Natural killer cell treated with Interleukin-12 subunit alpha and Interleukin-12 subunit beta and Interleukin-15 and Interleukin-18, amount 100 ng/mL, for 72 hours (primary cell): ENCODE results near the gene QSOX2. TPM values are rescaled to one million over a fixed set of nuclear protein-coding genes. Genes with fewer than 3 reads are reported as not detected.

ENCODE experiments used
- ATAC-seq, 2 donors: fragments of 150-1000 bp; cut with Tn5 transposase in 1 of 2; sonication (Bioruptor Pico), chemical (Tn5 transposase) in 1 of 2; 2 replicates each; pipeline ENCODE4 v1.10.0; 2021
- DNase-seq: peaks from one replicate; pipeline ENCODE4 v3.0.0; 2022; ENCODE audit warnings: low spot score
- H3K27ac Mint-ChIP-seq, 2 donors: 1 replicate in 1 of 2; 2 replicates in 1 of 2; pipeline ENCODE4 v1.8.0; 2022; ENCODE audit warnings: mixed read lengths in 2 of 2, mild to moderate bottlenecking in 1 of 2, moderate library complexity in 1 of 2
- H3K27me3 Mint-ChIP-seq, 2 donors: 1 replicate in 1 of 2; 2 replicates in 1 of 2; pipeline ENCODE4 v1.8.0; 2022; ENCODE audit warnings: mixed read lengths in 2 of 2
- H3K36me3 Mint-ChIP-seq: one replicate; pipeline ENCODE4 v1.8.0; 2022; ENCODE audit warnings: mixed read lengths
- H3K4me1 Mint-ChIP-seq, 2 donors: 1 replicate in 1 of 2; 2 replicates in 1 of 2; pipeline ENCODE4 v1.8.0; 2022; ENCODE audit warnings: low read depth in 2 of 2, mixed read lengths in 2 of 2, mild to moderate bottlenecking in 1 of 2
- H3K4me3 Mint-ChIP-seq: one replicate; pipeline ENCODE4 v1.8.0; 2022; ENCODE audit warnings: mixed read lengths
- H3K9me3 Mint-ChIP-seq: 2 replicates; pipeline ENCODE4 v1.8.0; 2022; ENCODE audit warnings: mixed read lengths
- total RNA-seq, 2 donors: library from RNA; stranded (reverse); gene quantifications; one replicate each; pipeline ENCODE4 v1.2.3, GENCODE V29; 2022

The QSOX2 gene
- total RNA-seq, 2 donors from 2014 or later, result 16.4 to 27.3 TPM

DNA sequence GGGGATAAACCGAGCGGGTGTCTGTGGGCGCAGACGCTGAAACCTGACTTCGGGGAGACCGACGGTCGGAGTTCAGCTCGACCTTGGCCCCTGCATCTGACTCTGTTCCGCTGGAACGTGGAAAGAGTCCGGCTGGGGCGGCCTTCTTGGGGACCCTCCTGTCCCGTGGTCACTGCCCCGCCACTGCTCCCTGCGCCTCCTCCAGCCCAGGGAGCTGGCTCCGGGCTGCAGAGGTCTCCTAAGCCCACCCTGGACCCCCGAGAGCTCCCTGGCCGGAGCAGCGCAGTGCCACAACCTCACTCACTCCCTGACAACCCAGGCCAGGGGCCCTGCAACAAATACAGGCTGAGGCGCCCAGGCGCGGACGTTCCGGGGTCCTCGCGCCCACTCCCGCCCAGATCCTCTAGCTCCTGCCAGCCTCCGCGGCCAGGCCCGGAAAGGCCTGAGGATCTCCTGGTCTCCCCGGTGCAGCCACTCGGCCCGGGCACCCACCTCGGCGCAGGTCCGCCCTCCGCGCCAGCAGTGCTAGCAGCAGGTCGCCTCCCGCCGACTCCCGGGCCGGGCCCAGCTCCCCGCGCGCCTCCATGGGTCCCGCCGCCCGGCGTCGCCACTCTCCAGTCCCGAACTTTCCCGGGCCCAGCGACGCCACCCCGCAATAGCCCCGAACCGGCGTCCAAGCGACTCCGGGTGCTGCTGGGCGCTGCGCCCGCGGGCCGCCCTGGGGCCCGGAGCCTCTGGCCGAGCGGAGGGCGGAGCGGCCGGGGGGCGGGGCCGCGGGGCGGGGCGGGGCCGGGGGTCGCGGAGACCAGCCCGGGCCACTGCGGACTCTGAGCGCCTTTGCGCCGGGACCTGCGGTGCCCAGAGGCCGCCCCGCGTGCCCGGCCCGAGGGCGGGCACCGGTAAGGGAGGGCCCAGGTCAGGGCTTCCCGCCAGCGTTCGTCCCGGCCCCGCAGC is 42.9 kb downstream of the QSOX2 start:
- Mint-ChIP-seq H3K36me3 (no peaks in the 10 kb centered on the region), H3K4me1 (peaks cover 3 to 8% of the 10 kb centered on the region in 2 donors), H3K9me3 (no peaks in the 10 kb centered on the region), H3K27ac (no peak overlapping the region), H3K27me3 (peaks cover 0 to 9% of the 10 kb centered on the region in 2 donors), H3K4me3 (no peak overlapping the region)
- DNase-seq, result no peak
- no peak for ATAC-seq

DNA sequence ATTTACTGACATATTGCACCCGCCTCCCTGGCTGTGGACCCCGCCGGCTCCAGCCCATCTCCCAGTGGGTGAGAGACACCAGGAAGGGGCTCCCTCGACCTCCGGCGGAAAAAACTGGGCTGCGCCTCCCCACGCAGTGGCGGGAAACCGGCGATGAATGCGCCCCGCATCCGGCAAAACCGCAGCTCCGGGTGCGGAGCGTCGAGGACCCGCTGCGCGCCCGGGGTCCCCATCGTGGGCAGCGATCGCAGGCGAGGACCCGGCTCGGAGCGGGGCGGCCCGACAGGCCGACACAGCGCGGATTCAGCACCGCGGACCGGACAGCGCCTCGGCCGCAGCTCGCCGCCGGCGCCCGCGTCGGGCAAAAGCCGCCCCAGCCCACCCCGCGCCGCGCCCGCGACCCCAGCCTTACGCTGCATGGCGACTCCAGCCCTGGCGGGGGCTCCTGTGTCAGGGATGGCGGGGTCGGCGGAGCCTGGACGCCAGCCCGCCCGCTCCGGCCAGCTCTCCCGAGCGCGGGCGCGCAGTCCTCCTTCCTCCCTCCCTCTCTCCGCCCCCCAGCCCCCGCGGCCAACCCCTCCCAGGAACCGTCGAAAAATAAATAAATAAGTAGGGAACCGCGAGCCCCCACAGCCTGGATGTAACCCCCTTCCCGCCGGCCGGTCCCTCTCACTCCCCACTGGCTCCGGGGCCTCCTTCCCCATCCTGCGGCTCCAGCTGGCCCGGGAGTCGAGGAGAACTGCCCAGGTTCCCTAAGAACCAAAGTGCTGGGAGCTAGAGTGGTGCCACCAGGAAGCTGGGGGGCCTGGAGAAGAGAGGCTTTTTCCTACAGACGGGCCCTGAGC is 43.8 kb downstream of the QSOX2 start:
- ATAC-seq, result no peak

GRCh38 chr9:136201174-136201573 is 44.4 kb downstream of the QSOX2 start:
- no peak overlapping the region for H3K27ac Mint-ChIP-seq
- DNase-seq (no peak), ATAC-seq (no peak)
- no peaks in the 10 kb centered on the region for H3K36me3 Mint-ChIP-seq
- peaks cover 7 to 17% of the 10 kb centered on the region in 2 donors for H3K27me3 Mint-ChIP-seq
- no peak overlapping the region for H3K4me3 Mint-ChIP-seq
- no peaks in the 10 kb centered on the region for H3K9me3 Mint-ChIP-seq
- H3K4me1 Mint-ChIP-seq, result peaks cover 0 to 3% of the 10 kb centered on the region in 2 donors

More for the DNA sequence above, 43.8 kb downstream of the QSOX2 start:
- Mint-ChIP-seq H3K27me3 (peaks cover under 1 to 12% of the 10 kb centered on the region in 2 donors), H3K9me3 (no peaks in the 10 kb centered on the region), H3K27ac (no peak overlapping the region), H3K4me1 (peaks cover under 1 to 3% of the 10 kb centered on the region in 2 donors), H3K36me3 (no peaks in the 10 kb centered on the region), H3K4me3 (no peak overlapping the region)
- no peak for DNase-seq

DNA sequence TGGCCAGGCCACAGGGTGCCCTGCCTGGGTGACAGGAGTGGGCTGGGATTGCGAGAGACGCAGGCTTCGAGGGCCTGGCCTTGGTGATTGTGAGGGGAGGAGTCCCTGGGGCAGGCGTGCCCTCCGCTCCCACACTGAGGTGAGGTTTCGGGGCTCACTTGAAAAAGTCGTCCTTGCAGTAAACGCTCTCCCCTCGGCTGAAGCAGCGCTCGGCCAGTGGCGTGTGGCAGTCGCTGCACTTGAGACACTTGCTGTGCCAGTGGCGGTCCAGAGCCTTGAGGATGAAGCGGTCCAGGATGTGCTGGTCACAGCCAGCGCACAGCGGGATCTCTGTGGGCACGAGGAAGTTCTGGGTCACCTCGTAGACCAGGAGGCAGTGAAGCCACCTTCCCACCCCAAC is 45.2 kb downstream of the QSOX2 start:
- Mint-ChIP-seq H3K4me3 (no peak overlapping the region), H3K9me3 (no peaks in the 10 kb centered on the region), H3K36me3 (no peaks in the 10 kb centered on the region), H3K4me1 (peaks cover 0 to 3% of the 10 kb centered on the region in 2 donors), H3K27ac (no peak overlapping the region), H3K27me3 (peaks cover 9 to 19% of the 10 kb centered on the region in 2 donors)
- no peak for ATAC-seq
- DNase-seq, result no peak

- Mint-ChIP-seq H3K27ac (no peak overlapping the region), H3K4me3 (no peak overlapping the region), H3K4me1 (peaks cover 0 to 3% of the 10 kb centered on the region in 2 donors), H3K36me3 (no peaks in the 10 kb centered on the region), H3K9me3 (no peaks in the 10 kb centered on the region), H3K27me3 (peaks cover 9 to 19% of the 10 kb centered on the region in 2 donors)
- DNase-seq (no peak), ATAC-seq (no peak)
Measured at GRCh38 chr9:136199391-136200288, 46.0 kb downstream of the QSOX2 start.

DNA sequence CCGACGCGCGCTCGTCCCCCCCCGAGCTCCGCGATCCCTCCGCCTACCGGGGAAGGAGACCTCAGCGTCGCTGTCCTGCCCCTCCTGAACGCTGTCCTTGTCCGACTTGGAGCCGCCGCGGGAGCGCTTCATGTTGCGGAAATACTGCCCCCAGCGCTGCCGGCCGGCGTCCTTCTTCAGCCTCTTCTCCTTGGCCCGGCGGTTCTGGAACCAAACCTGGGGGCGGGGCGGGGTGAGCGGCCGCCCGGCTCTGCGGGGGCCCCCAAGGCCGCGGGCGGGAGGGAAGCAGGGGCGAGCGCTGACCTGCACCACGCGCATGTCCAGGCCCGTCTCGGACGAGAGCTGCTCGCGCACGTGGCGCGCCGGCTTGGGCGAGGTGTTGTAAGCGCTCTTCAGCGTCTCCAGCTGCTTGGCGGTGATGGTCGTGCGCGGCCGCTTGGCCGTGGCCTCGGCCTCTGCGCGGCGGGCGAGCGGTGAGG is 47.0 kb downstream of the QSOX2 start:
- Mint-ChIP-seq H3K4me1 (peaks cover 0 to 3% of the 10 kb centered on the region in 2 donors), H3K4me3 (no peak overlapping the region), H3K36me3 (no peaks in the 10 kb centered on the region), H3K27ac (no peak overlapping the region), H3K27me3 (peaks cover 9 to 16% of the 10 kb centered on the region in 2 donors), H3K9me3 (no peaks in the 10 kb centered on the region)
- ATAC-seq, result no peak
- no peak for DNase-seq

GRCh38 chr9:136197930-136198604 is 47.5 kb downstream of the QSOX2 start:
- Mint-ChIP-seq H3K27ac (no peak overlapping the region), H3K4me1 (peaks cover 0 to 3% of the 10 kb centered on the region in 2 donors), H3K9me3 (no peaks in the 10 kb centered on the region), H3K36me3 (no peaks in the 10 kb centered on the region), H3K4me3 (no peak overlapping the region), H3K27me3 (peaks cover 9 to 13% of the 10 kb centered on the region in 2 donors)
- ATAC-seq (no peak), DNase-seq (no peak)

DNA sequence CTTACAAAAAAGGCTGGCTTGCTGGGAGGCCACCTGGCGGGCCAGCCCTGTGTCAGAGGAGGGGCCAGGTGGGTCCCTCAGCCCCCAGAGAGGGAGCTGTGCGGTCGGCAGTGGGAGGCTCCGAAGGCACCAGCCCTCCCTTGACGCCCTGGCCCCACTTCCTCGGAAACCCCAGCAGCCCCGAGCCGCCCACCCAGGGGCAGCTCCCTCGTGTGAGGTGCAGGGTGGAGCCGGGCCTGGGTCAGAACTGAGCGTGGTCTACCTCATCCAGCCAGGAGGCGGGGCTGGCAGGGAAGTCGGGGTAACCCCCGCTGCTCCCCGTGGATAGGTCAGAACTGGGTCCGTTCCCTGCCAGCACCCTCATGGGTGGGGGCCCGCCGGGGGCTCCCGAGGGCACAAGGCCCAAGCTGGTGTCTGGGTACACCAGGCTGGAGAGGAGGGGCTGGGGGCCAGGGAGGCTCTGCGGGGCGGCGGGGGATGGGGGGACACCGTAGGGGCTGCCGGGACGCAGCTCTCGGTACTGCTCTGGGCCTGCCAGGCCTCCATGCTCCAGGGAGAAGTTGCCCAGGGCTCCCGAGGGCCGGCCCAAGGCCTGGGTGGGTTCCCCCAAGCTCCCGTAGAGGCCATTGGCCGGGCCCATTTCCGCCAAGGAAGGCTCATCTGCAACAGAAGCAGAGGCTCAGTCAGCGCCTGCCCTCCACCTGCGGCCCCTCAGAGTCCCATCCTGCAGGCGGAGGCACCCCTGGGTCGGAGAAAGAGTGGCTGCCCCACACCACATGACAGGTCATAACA is 48.3 kb downstream of the QSOX2 start:
- peaks cover 0 to 3% of the 10 kb centered on the region in 2 donors for H3K4me1 Mint-ChIP-seq
- DNase-seq (no peak), ATAC-seq (no peak)
- H3K4me3 Mint-ChIP-seq, result no peak overlapping the region
- no peaks in the 10 kb centered on the region for H3K36me3 Mint-ChIP-seq
- H3K27me3 Mint-ChIP-seq, result peaks cover 9 to 13% of the 10 kb centered on the region in 2 donors
- H3K27ac Mint-ChIP-seq, result no peak overlapping the region
- no peaks in the 10 kb centered on the region for H3K9me3 Mint-ChIP-seq

GRCh38 chr9:136196404-136197083 is 49.1 kb downstream of the QSOX2 start:
- DNase-seq, result no peak
- H3K27me3 Mint-ChIP-seq, result peaks cover 11 to 13% of the 10 kb centered on the region in 2 donors
- H3K27ac Mint-ChIP-seq, result no peak overlapping the region
- no peak for ATAC-seq
- H3K36me3 Mint-ChIP-seq, result no peaks in the 10 kb centered on the region
- H3K4me1 Mint-ChIP-seq, result peaks cover 0 to 3% of the 10 kb centered on the region in 2 donors
- H3K9me3 Mint-ChIP-seq, result no peaks in the 10 kb centered on the region
- no peak overlapping the region for H3K4me3 Mint-ChIP-seq

- Mint-ChIP-seq H3K27ac (no peak overlapping the region), H3K27me3 (peaks cover 19% of the 10 kb centered on the region in 2 donors), H3K4me1 (peaks cover 0 to 3% of the 10 kb centered on the region in 2 donors), H3K4me3 (no peak overlapping the region), H3K9me3 (no peaks in the 10 kb centered on the region), H3K36me3 (no peaks in the 10 kb centered on the region)
- DNase-seq (no peak), ATAC-seq (no peak)
Measured at GRCh38 chr9:136194540-136194939, 51.1 kb downstream of the QSOX2 start.

DNA sequence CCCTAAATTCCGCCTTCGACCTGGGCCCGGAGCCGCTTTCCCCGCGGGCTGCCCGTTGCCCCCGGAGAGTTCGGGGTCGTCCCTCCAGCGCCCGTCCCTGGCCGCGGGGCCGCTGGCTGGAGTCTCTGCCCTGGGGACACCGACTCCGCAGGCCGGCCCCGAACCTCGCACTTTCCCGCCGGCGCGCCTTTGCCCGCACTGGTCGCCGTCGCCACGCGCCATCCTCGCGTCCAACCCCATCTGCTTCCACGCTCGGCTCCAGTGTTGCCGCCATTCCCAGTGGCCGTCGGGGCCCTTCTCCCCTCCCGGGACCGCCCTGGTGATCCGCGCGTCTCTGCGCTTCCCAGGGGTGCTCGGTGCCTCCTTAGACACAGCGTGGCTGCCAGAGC is 51.7 kb downstream of the QSOX2 start:
- Mint-ChIP-seq H3K27ac (no peak overlapping the region), H3K27me3 (peaks cover 19 to 21% of the 10 kb centered on the region in 2 donors), H3K4me3 (no peak overlapping the region), H3K36me3 (no peaks in the 10 kb centered on the region), H3K4me1 (peaks cover 0 to 3% of the 10 kb centered on the region in 2 donors), H3K9me3 (no peaks in the 10 kb centered on the region)
- no peak for DNase-seq
- ATAC-seq, result no peak
